PFSK-1 (cell line): Measurements from ENCODE around the gene PRICKLE4.

Source experiments
- POLR2AphosphoS5 ChIP-seq: IDR thresholded peaks from 2 replicates; pipeline ENCODE4 v1.6.1; 2012; ENCODE audit warnings: low read depth, mild to moderate bottlenecking, control low read depth, low read length, moderate library complexity
- TAF1 ChIP-seq: IDR thresholded peaks from 2 replicates; pipeline ENCODE4 v1.6.1; 2012; ENCODE audit warnings: low read length, control low read depth, borderline replicate concordance; ENCODE audit not compliant: insufficient read depth
- TF ChIP-seq, protein P1 (sequence below), 2 experiments: IDR thresholded peaks; 2 replicates each; pipeline versions ENCODE4 v1.6.1 to v1.8.0; 2011 to 2012; ENCODE audit warnings: low read depth in 2 of 2, low read length in 2 of 2, control low read depth in 1 of 2, inconsistent platforms in 1 of 2, mild to moderate bottlenecking in 1 of 2, moderate library complexity in 1 of 2; ENCODE audit not compliant: insufficient read depth in 1 of 2

DNA sequence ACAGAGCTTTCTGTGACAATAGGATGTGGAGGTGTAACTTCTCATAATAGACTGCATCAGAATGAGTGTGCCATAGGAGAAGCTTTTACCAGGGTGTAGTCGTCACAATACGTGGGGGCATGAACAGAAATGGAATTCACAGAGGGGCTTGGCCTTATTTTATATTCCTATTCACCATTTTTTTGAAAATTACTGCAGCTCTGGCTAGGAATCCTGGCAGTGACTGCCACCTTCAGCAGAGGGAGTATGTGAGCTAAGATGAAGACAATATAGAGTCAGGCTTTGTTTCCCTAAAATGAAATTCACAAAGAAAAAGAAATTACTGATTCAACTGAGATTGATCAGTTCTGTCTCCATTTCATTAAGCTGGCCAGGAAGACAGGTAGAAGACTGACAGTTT, 20.8 kb downstream of the PRICKLE4 start:
- TF ChIP-seq POLR2AphosphoS5: no peak
- TF ChIP-seq, protein P1, sequence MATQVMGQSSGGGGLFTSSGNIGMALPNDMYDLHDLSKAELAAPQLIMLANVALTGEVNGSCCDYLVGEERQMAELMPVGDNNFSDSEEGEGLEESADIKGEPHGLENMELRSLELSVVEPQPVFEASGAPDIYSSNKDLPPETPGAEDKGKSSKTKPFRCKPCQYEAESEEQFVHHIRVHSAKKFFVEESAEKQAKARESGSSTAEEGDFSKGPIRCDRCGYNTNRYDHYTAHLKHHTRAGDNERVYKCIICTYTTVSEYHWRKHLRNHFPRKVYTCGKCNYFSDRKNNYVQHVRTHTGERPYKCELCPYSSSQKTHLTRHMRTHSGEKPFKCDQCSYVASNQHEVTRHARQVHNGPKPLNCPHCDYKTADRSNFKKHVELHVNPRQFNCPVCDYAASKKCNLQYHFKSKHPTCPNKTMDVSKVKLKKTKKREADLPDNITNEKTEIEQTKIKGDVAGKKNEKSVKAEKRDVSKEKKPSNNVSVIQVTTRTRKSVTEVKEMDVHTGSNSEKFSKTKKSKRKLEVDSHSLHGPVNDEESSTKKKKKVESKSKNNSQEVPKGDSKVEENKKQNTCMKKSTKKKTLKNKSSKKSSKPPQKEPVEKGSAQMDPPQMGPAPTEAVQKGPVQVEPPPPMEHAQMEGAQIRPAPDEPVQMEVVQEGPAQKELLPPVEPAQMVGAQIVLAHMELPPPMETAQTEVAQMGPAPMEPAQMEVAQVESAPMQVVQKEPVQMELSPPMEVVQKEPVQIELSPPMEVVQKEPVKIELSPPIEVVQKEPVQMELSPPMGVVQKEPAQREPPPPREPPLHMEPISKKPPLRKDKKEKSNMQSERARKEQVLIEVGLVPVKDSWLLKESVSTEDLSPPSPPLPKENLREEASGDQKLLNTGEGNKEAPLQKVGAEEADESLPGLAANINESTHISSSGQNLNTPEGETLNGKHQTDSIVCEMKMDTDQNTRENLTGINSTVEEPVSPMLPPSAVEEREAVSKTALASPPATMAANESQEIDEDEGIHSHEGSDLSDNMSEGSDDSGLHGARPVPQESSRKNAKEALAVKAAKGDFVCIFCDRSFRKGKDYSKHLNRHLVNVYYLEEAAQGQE (IDR thresholded peaks at IDR 0.05; ENCODE audit: insufficient read depth in 1 of 2, low read depth in 2 of 2, low read length in 2 of 2): no peak
- TF ChIP-seq TAF1: no peak
